C4-2B (cell line): Measurements from ENCODE around the gene TMEM100.

Experiments
- CTCF ChIP-seq: fragments of 450-650 bp; conservative IDR thresholded peaks from 2 replicates; pipeline ENCODE4 v1.5.1; 2017; ENCODE audit warnings: mild to moderate bottlenecking
- ZFX ChIP-seq: fragments of 450-650 bp; IDR thresholded peaks from 2 replicates; pipeline ENCODE4 v1.6.1; 2017

- no peak for TF ChIP-seq CTCF
- TF ChIP-seq ZFX: no peak
Observed at GRCh38 chr17:55768936-55769624, 46.4 kb upstream of the TMEM100 start.
